Liver (tissue), 9 donors: ENCODE data around the gene PDE4B. TPM values are rescaled to one million over a fixed set of nuclear protein-coding genes. Genes with fewer than 3 reads are reported as not detected.

Experiments used
- DNase-seq: peaks from one replicate; pipeline ENCODE4 v3.0.0-alpha.2; 2017; ENCODE audit warnings: low spot score
- H3K27ac ChIP-seq, 2 donors: one replicate each; pipeline ENCODE4 v1.7.0; 2013; ENCODE audit warnings: inconsistent platforms in 2 of 2, low read length in 2 of 2, control low read depth in 1 of 2, low read depth in 1 of 2, mild to moderate bottlenecking in 1 of 2
- H3K27me3 ChIP-seq, 4 donors: one replicate each; pipeline versions ENCODE4 v1.6.1 to v1.7.0; 2013; ENCODE audit warnings: low read length in 3 of 4, inconsistent platforms in 1 of 4, mild to moderate bottlenecking in 1 of 4, moderate library complexity in 1 of 4; ENCODE audit not compliant: control insufficient read depth in 4 of 4, insufficient read depth in 4 of 4
- H3K36me3 ChIP-seq, 4 donors: one replicate each; pipeline versions ENCODE4 v1.6.1 to v1.7.0; 2013; ENCODE audit warnings: low read length in 3 of 4, mild to moderate bottlenecking in 3 of 4, low read depth in 1 of 4, moderate library complexity in 1 of 4; ENCODE audit not compliant: control insufficient read depth in 4 of 4, insufficient read depth in 3 of 4
- H3K4me1 ChIP-seq, 4 donors: one replicate each; pipeline versions ENCODE4 v1.6.1 to v1.7.0; 2013; ENCODE audit warnings: low read length in 3 of 4, mild to moderate bottlenecking in 3 of 4, moderate library complexity in 1 of 4; ENCODE audit not compliant: control insufficient read depth in 4 of 4, insufficient read depth in 4 of 4
- H3K4me3 ChIP-seq, 3 donors: one replicate each; pipeline versions ENCODE4 v1.6.1 to v1.7.0; 2013; ENCODE audit warnings: low read length in 3 of 3, control low read depth in 1 of 3, low read depth in 1 of 3, mild to moderate bottlenecking in 1 of 3
- H3K9ac ChIP-seq, 2 donors: one replicate each; pipeline ENCODE4 v1.7.0; 2013; ENCODE audit warnings: low read length in 2 of 2, mild to moderate bottlenecking in 2 of 2, moderate library complexity in 2 of 2, control low read depth in 1 of 2, low read depth in 1 of 2
- H3K9me3 ChIP-seq, 4 donors: one replicate each; pipeline versions ENCODE4 v1.6.1 to v1.7.0; 2013; ENCODE audit warnings: low read length in 3 of 4; ENCODE audit not compliant: control insufficient read depth in 4 of 4
- ATF3 ChIP-seq: IDR thresholded peaks from 2 replicates; pipeline ENCODE4 v1.6.1; 2016; ENCODE audit warnings: antibody characterized with exemption
- CTCF ChIP-seq: fragments of 150-350 bp; IDR thresholded peaks from 2 replicates; pipeline ENCODE4 v1.5.1; 2017; ENCODE audit warnings: improper control_type of control experiment, low read depth, low read length; ENCODE audit not compliant: missing input control
- EGR1 ChIP-seq, 2 donors: IDR thresholded peaks; 2 replicates each; pipeline ENCODE4 v1.6.1; 2016 to 2018; ENCODE audit warnings: antibody characterized with exemption in 2 of 2, low read depth in 2 of 2
- FOXA1 ChIP-seq: IDR thresholded peaks from 2 replicates; pipeline ENCODE4 v1.6.1; 2016; ENCODE audit warnings: antibody characterized with exemption
- GABPA ChIP-seq, 2 donors: IDR thresholded peaks in 1 of 2; conservative IDR thresholded peaks in 1 of 2; 2 replicates each; pipeline ENCODE4 v1.6.1; 2016; ENCODE audit warnings: antibody characterized with exemption in 2 of 2, mild to moderate bottlenecking in 1 of 2, moderate library complexity in 1 of 2
- HNF4A ChIP-seq, 2 donors: conservative IDR thresholded peaks; 2 replicates each; pipeline ENCODE4 v1.6.1; 2016; ENCODE audit warnings: antibody characterized with exemption in 2 of 2, mild to moderate bottlenecking in 2 of 2
- HNF4G ChIP-seq: IDR thresholded peaks from 2 replicates; pipeline ENCODE4 v1.6.1; 2016; ENCODE audit warnings: antibody characterized with exemption
- JUND ChIP-seq, 2 donors: IDR thresholded peaks; 2 replicates each; pipeline ENCODE4 v1.6.1; 2016; ENCODE audit warnings: antibody characterized with exemption in 2 of 2
- NR2F2 ChIP-seq: IDR thresholded peaks from 2 replicates; pipeline ENCODE4 v1.6.1; 2016; ENCODE audit warnings: antibody characterized with exemption
- RAD21 ChIP-seq, 2 donors: IDR thresholded peaks; 2 replicates each; pipeline ENCODE4 v1.6.1; 2016; ENCODE audit warnings: antibody characterized with exemption in 2 of 2, mild to moderate bottlenecking in 2 of 2
- REST ChIP-seq: IDR thresholded peaks from 2 replicates; pipeline ENCODE4 v1.6.1; 2016; ENCODE audit warnings: antibody characterized with exemption, mild to moderate bottlenecking
- RXRA ChIP-seq, 2 donors: IDR thresholded peaks; 2 replicates each; pipeline ENCODE4 v1.6.1; 2017 to 2018; ENCODE audit warnings: antibody characterized with exemption in 2 of 2, mild to moderate bottlenecking in 1 of 2
- SP1 ChIP-seq: IDR thresholded peaks from 2 replicates; pipeline ENCODE4 v1.6.1; 2018; ENCODE audit warnings: antibody characterized with exemption, mild to moderate bottlenecking
- TAF1 ChIP-seq: conservative IDR thresholded peaks from 2 replicates; pipeline ENCODE4 v1.6.1; 2016; ENCODE audit warnings: antibody characterized with exemption, mild to moderate bottlenecking
- YY1 ChIP-seq: IDR thresholded peaks from 2 replicates; pipeline ENCODE4 v1.6.1; 2016; ENCODE audit warnings: antibody characterized with exemption, mild to moderate bottlenecking
- ZBTB33 ChIP-seq: IDR thresholded peaks from 2 replicates; pipeline ENCODE4 v1.6.1; 2016; ENCODE audit warnings: antibody characterized with exemption
- whole genome bisulfite sequencing: extraction: QIAGEN DNeasy Blood & Tissue Kit; methylation state at CpG from one replicate; pipeline ENCODE4 v1.1.7; 2013; 5-methylcytosine and 5-hydroxymethylcytosine counted together
- polyA plus RNA-seq, 2 donors: library from polyadenylated mRNA; stranded (reverse) in 1 of 2; unstranded in 1 of 2; fragments of 200-250 nt in 1 of 2; fragments of >200 nt in 1 of 2; fragmentation: Nextera tagmentation in 1 of 2; extraction: Ambion mirVana in 1 of 2; gene quantifications; one replicate each; pipeline versions ENCODE4 v1.2.1 to v1.2.3, GENCODE V29; 2013 to 2015
- total RNA-seq, 2 donors: library from RNA; depleted of rRNA; stranded (reverse); fragments of >200 nt; gene quantifications; one replicate each; pipeline ENCODE4 v1.2.3, GENCODE V29; 2014
- donor health status: healthy.
- donor health status: healthy.
- donor health status: healthy.
- donor health status: healthy.
- donor health status: healthy.

The PDE4B gene
- total and polyA plus RNA-seq, 4 donors, result 1.9 to 3.9 (median 2.7) TPM

- Histone ChIP-seq H3K27ac (no peak overlapping the region), H3K9ac (no peak overlapping the region), H3K4me3 (no peak overlapping the region), H3K4me1 (peaks cover 0 to 2% (median 0%) of the 10 kb centered on the region in 4 donors), H3K27me3 (no peaks in the 10 kb centered on the region), H3K9me3 (no peaks in the 10 kb centered on the region), H3K36me3 (no peaks in the 10 kb centered on the region)
- DNase-seq, result no peak
- 94% methylated on average over 6 of the region's 6 CpGs for WGBS
- no peak for TF ChIP-seq EGR1 (IDR thresholded peaks at IDR 0.05; ENCODE audit: low read depth in 2 of 2)
- TF ChIP-seq ZBTB33, result no peak
- TF ChIP-seq NR2F2, result no peak
- TF ChIP-seq ATF3, result no peak
- no peak for TF ChIP-seq FOXA1
- TF ChIP-seq RAD21 (IDR thresholded peaks at IDR 0.05), result no peak
- TF ChIP-seq JUND (IDR thresholded peaks at IDR 0.05), result no peak
- no peak for TF ChIP-seq YY1
- TF ChIP-seq TAF1, result no peak
- TF ChIP-seq SP1, result no peak
These were observed 206.3 kb downstream of the PDE4B start for GRCh38 chr1:65998763-65999583.

- no peaks in the 10 kb centered on the region for H3K9me3 ChIP-seq
- no peak overlapping the region for H3K9ac ChIP-seq
- H3K36me3 ChIP-seq, result no peaks in the 10 kb centered on the region
- peaks cover 0 to 2% (median 0%) of the 10 kb centered on the region in 4 donors for H3K4me1 ChIP-seq
- WGBS, result 53% methylated on average over 1 of the region's 1 CpG
- H3K27me3 ChIP-seq, result no peaks in the 10 kb centered on the region
- TF ChIP-seq NR2F2 (no peak), YY1 (no peak)
- no peak for DNase-seq
- H3K27ac ChIP-seq, result no peak overlapping the region
- H3K4me3 ChIP-seq, result no peak overlapping the region
These were observed 207.4 kb downstream of the PDE4B start for GRCh38 chr1:66000033-66000637.

GRCh38 chr1:66003690-66004089 is 211.0 kb downstream of the PDE4B start:
- no peak overlapping the region for H3K9ac ChIP-seq
- H3K9me3 ChIP-seq, result peaks cover 0 to 2% (median 0%) of the 10 kb centered on the region in 4 donors
- no peak for DNase-seq
- 23% methylated on average over 1 of the region's 1 CpG for WGBS
- no peak overlapping the region for H3K27ac ChIP-seq
- H3K4me1 ChIP-seq, result no peaks in the 10 kb centered on the region
- H3K36me3 ChIP-seq, result no peaks in the 10 kb centered on the region
- no peak overlapping the region for H3K4me3 ChIP-seq
- H3K27me3 ChIP-seq, result peaks cover 0 to 4% (median 2%) of the 10 kb centered on the region in 4 donors
- TF ChIP-seq HNF4A (conservative IDR thresholded peaks at IDR 0.05) (no peak), ZBTB33 (no peak), RXRA (IDR thresholded peaks at IDR 0.05) (no peak), GABPA (IDR thresholded peaks at IDR 0.05 in 1 of 2, conservative IDR thresholded peaks at IDR 0.05 in 1 of 2) (no peak), NR2F2 (no peak), HNF4G (no peak), CTCF (no peak), REST (no peak), RAD21 (IDR thresholded peaks at IDR 0.05) (no peak), SP1 (no peak)
